Aortic smooth muscle cell (primary cell): ENCODE measurements around the gene PDCD2. TPM values are rescaled to one million over a fixed set of nuclear protein-coding genes. Genes with fewer than 3 reads are reported as not detected.

Source experiments
- total RNA-seq: library from RNA; depleted of rRNA; stranded (reverse); fragments of >200 nt; gene quantifications from 2 replicates; pipeline ENCODE4 v1.2.3, GENCODE V29; 2014

The PDCD2 gene
- total RNA-seq = 40.7 and 48.4 TPM in 2 replicates

GRCh38 chr6:170584181-170584953, at the start of gene PDCD2:
TSS of gene PDCD2 (minus strand) at chr6:170584637. CDS start at chr6:170584581, 56 bp downstream.

GRCh38 chr6:170554013-170554795, 30.2 kb downstream of the PDCD2 start, which contains the start of gene TBP:
TSS of gene TBP (plus strand) at chr6:170554369. CDS start at chr6:170557030, 2,661 bp downstream.

GRCh38 chr6:170552765-170553533, 31.5 kb downstream of the PDCD2 start, which contains the start of gene PSMB1:
TSS of gene PSMB1 (minus strand) at chr6:170553307. CDS start at chr6:170553242, 65 bp downstream.

Other genes with a start within 250 kb of the PDCD2 start
- gene PSMB1, start 31.3 kb downstream of the PDCD2 start, total RNA-seq = 319 and 323 TPM in 2 replicates
- gene TBP, start 30.3 kb downstream of the PDCD2 start, total RNA-seq = 7.6 and 8.2 TPM in 2 replicates